HG03108 (cell line): Measurements from ENCODE around the gene VPS18.

Source experiments
- ATAC-seq: cut with Tn5 transposase; IDR thresholded peaks from one replicate; pipeline ENCODE4 v1.9.1; 2021; ENCODE audit warnings: moderate library complexity; ENCODE audit not compliant: unreplicated experiment

Gene VPS18

GRCh38 chr15:40918146-40918798 is 24.0 kb downstream of the VPS18 start:
- ATAC-seq: no peak

GRCh38 chr15:40918799-40919392 is 24.6 kb downstream of the VPS18 start:
- no peak for ATAC-seq

- no peak for ATAC-seq
Measured at GRCh38 chr15:40921949-40922607, 27.8 kb downstream of the VPS18 start.

- ATAC-seq: no peak
Measured at GRCh38 chr15:40922608-40923005, 28.4 kb downstream of the VPS18 start.

- no peak for ATAC-seq
Measured at GRCh38 chr15:40923551-40923950, 29.3 kb downstream of the VPS18 start.

- no peak for ATAC-seq
Measured at GRCh38 chr15:40925495-40925862, 31.2 kb downstream of the VPS18 start.

GRCh38 chr15:40925863-40926658 is 31.8 kb downstream of the VPS18 start:
- ATAC-seq: no peak

GRCh38 chr15:40926659-40927494 is 32.6 kb downstream of the VPS18 start:
- ATAC-seq: no peak

GRCh38 chr15:40927495-40927872 is 33.2 kb downstream of the VPS18 start:
- ATAC-seq: no peak

GRCh38 chr15:40927873-40928806 is 33.9 kb downstream of the VPS18 start:
- ATAC-seq: no peak

GRCh38 chr15:40928821-40929659 is 34.8 kb downstream of the VPS18 start, which contains the start of gene DLL4:
Gene DLL4, plus strand, starts transcription at chr15:40929340. Its CDS starts 329 bp downstream, at chr15:40929669.
- no peak for ATAC-seq

GRCh38 chr15:40929660-40930429 is 35.6 kb downstream of the VPS18 start:
- ATAC-seq: no peak

- no peak for ATAC-seq
Measured at GRCh38 chr15:40930430-40931299, 36.4 kb downstream of the VPS18 start.

- no peak for ATAC-seq
Measured at GRCh38 chr15:40931300-40932142, 37.3 kb downstream of the VPS18 start.

GRCh38 chr15:40932156-40932555 is 37.9 kb downstream of the VPS18 start:
- no peak for ATAC-seq
